Urothelium cell line (cell line): Measurements from ENCODE around the gene ZNF121.
"Not testable (repeated sequence)": the region's sequence is repeated elsewhere in the genome, so short reads cannot be mapped to it uniquely, and the experiment has no call there.

Experiments
- DNase-seq: peaks from one replicate; pipeline ENCODE4 v3.0.0; 2011; ENCODE audit warnings: low spot score, mixed read lengths
- FAIRE-seq: peaks from 2 replicates; lab custom pipeline; 2011; peaks lifted over from hg19 to GRCh38; lab: Jason Lieb, UNC

Gene ZNF121

GRCh38 chr19:9584073-9584833, at the start of gene ZNF121:
Gene ZNF121, minus strand, starts transcription at chr19:9584504. Its CDS starts 16,407 bp downstream, at chr19:9568097.
- DNase-seq (peak; percentile 75), FAIRE-seq (no peak)

DNA sequence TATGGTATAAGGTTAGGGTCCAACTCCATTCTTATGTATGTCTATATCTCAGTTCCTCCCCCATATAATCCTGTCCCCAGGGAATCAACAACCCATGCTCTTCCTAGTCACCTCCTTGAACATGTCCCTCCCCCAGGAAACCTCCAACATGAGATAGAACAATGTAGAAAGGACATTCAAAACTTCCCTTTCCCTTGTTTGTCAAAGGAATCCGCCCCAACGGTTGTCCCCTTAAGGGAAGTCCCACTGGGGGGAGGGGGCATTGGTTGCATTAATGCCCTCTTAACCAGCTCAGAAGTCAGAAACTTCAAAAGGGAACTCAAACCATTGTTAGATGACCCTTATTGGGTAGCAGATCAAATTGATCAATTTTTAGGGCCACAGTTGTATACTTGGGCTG, 43.6 kb upstream of the ZNF121 start:
- DNase-seq = no peak
- no peak for FAIRE-seq

GRCh38 chr19:9622531-9622930, 38.2 kb upstream of the ZNF121 start:
- DNase-seq (no peak), FAIRE-seq (no peak)

DNA sequence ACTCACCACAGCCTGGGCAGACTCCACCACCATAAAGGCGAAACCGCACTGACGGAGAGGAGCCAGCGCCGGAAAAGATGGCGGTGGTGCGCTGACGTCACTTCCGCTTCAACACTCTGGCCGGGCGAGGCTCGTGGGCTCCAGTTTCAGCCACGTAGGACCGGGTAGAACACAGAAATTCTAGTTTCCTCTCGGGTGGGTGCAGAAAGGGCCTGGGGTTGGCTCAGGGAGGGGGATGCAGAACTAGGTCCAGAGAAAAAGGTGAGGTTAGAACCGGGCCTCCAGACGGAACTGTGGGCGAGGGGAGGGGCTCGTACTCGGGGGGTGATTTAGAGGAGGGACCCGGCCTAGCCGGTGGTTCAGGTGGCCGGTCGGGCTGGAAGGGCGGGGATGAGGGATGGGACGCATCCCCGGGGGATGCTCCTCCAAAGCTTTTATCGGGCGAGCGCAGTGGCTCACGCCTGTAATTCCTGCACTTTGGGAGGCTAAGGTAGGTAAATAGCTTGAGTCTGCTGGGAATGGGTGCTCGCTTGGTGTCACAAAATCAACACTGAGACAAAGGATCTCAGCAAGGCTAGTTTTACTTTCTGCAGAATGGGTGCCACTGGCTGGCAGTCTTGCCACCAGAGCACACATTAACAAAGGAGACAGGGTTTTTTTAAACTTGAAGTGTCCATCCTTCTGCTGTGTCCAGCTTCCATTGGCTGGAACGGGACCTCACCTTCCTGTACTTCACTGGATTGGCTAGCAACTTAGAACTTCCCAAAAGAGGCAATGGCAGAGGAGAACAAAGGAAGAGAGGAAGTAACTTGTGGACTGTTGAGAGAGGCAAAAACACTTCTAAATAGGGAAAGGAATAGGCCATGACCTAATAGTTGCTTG, 37.1 kb upstream of the ZNF121 start, which contains the start of gene ZNF561:
TSS of gene ZNF561 (minus strand) at position 77 of the 882 bp plus-strand sequence. CDS start 1,776 bp downstream, outside the sequence.
- DNase-seq = peak; percentile 75
- FAIRE-seq = no peak

DNA sequence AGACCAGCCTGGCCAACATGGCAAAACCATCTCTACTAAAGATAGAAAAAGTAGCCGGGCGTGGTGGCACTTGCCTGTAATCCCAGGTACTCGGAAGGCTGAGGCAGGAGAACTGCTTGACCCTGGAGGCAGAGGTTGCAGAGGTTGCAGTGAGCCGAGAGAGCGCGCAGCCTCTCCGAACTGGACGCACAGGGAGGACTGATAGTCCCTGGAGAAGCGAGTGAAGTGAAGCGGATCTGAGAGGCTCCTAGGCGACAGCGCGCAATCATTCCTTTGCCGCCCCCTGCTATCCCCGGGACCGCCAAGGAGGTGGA, 36.5 kb upstream of the ZNF121 start:
- DNase-seq (no peak), FAIRE-seq (no peak)

- no peak for FAIRE-seq
- no peak for DNase-seq
Observed at GRCh38 chr19:9615844-9616243, 31.5 kb upstream of the ZNF121 start.

- no peak for DNase-seq
- FAIRE-seq = no peak
Observed at GRCh38 chr19:9610484-9611113, 26.3 kb upstream of the ZNF121 start.

GRCh38 chr19:9608912-9609311, 24.6 kb upstream of the ZNF121 start:
- FAIRE-seq (no peak), DNase-seq (no peak)

GRCh38 chr19:9597027-9597426, 12.7 kb upstream of the ZNF121 start:
- DNase-seq = peak; percentile 56
- peak; percentile 53 for FAIRE-seq

- FAIRE-seq (no peak), DNase-seq (peak; percentile 14)
Observed at GRCh38 chr19:9586764-9587163, 2.5 kb upstream of the ZNF121 start.

GRCh38 chr19:9582081-9582725, 2.1 kb downstream of the ZNF121 start:
- not testable (repeated sequence) for FAIRE-seq, DNase-seq

DNA sequence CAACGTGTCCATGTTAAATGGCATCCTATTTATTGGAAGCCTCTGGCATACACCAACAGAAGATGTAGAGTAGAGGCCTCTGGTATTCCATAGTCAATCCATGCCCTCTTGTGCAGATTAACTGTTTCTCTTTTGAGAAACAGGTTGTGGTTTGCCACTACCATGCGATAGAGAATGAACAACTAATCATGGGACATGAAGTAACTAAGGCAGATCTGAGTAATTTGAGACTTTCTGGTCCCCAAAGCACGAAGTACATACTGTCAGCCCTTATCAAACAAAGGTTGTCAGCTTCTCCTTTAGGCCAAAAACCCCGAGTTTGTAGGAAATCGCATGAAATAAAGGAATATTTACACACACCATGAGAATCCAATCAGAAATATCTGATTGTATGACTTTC, 3.6 kb downstream of the ZNF121 start:
- FAIRE-seq = no peak

DNA sequence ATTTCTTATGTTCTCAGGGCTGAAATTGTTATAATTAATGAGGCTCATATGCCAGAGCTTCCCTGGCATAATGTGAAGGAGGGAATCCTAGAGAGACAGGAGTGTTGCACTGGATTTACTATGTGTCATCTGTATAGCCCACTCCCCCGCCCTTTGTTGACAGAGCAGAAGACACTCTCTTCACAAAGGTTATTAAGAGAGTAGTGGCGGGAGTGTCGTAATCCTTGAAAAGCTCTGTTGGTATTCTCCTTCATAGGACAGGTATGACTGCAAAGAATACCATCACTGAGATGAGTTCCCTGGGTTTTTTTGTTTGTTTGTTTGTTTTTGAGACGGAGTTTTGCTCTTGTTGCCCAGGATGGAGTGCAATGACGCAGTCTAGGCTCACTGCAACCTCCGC, 14.0 kb downstream of the ZNF121 start:
- FAIRE-seq (no peak), DNase-seq (no peak)

More for the DNA sequence above, 3.6 kb downstream of the ZNF121 start:
- no peak for DNase-seq

DNA sequence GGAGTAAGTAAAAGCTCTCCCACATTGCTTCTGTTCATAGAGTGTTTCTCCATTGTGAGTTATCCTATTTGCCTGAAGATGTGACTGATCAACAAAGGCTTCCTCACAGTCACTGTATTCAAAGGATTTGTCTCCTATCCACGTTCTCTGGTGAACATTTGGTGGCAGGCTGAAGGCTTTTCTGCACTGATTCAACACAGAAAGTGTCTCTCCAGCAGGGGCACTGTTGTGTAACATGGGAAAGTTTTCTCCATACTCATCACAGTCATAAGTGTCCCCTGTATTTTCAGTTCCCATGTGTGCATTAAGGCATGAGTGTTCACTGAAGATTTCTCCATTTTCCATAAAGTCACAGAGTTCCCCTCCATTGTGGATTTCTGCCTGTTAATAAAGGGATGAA, 17.6 kb downstream of the ZNF121 start:
- DNase-seq (no peak), FAIRE-seq (no peak)

DNA sequence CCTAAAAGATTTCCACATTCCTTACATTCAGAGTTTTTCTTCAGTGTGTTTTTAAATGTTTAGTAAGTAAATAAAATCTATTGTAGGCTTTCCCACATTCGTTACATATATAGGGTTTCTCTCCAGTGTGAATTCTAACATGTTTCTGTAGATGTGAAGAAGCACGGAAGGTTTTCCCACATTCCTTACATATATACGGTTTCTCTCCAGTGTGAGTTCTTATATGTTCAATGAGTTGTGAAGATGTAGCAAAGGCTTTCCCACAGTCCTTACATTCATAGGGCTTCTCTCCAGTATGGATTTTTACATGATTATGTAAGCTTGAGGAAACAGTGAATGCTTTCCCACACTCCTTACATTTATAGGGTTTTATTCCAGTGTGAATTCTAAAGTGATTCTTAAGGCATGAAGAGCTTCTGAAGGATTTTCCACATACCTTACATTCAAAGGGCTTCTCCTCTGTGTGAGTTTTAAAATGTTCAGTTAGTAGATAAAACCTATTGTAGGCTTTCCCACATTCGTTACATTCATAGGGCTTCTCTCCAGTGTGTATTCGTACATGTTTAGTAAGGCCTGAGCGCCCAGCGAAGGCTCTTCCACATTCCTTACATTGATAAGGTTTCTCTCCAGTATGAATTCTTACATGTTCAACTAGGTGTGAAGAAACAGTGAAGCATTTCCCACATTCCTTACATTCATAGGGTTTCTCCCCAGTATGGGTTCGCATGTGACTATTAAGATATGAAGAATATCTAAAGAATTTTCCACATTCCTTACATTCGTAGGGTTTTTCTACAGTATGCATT, 18.2 kb downstream of the ZNF121 start:
- FAIRE-seq (no peak), DNase-seq (no peak)

GRCh38 chr19:9552536-9553274, 31.6 kb downstream of the ZNF121 start:
- DNase-seq = no peak
- FAIRE-seq = no peak

DNA sequence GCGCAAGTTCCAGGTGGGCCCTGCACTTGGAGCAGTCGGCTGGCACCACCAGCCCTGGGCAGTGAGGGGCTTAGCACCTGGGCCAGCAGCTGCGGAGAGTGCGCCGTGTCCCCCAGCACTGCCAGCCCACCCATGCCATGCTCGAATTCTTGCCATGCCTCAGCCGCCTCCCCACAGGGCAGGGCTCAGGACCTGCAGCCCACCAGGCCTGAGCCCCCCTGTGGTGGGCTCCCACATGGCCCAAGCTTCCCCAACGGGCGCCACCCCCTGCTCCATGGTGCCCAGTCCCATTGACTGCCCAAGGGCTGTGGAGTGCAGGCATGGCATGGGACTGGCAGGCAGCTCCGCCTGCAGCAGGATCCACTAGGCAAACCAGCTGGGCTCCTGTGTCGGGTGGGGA, 36.4 kb downstream of the ZNF121 start:
- DNase-seq = no peak
- FAIRE-seq = no peak

GRCh38 chr19:9541281-9541680, 43.0 kb downstream of the ZNF121 start:
- DNase-seq, FAIRE-seq: not testable (repeated sequence)

GRCh38 chr19:9539921-9540320, 44.4 kb downstream of the ZNF121 start:
- DNase-seq, FAIRE-seq: not testable (repeated sequence)
